ENCODE data around the gene HECTD4. TPM values are rescaled to one million over a fixed set of nuclear protein-coding genes. Genes with fewer than 3 reads are reported as not detected.
"Not testable (repeated sequence)": the region's sequence is repeated elsewhere in the genome, so short reads cannot be mapped to it uniquely, and the experiment has no call there.

The HECTD4 gene
- total RNA-seq, 1 donor from 2014 or later: 49.4 TPM

DNA sequence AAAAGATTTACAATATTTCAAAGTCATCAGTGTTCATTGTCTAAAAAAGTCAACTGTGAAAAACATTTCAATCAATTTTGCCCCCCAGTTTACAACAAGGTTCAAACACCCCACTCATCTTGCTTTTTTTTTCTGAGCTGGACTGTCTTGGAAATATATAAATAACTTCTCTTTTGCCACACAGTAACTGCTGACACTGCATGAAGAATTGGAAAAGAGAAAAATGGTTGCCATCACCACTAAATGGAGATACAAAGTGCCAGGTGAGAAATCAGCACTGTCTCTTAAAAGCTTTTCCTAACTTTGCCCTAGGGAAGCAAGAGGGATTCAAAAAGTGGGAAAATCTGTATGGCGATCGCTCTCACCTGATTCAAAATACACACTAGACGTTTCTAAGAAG is 155.5 kb downstream of the HECTD4 start:
- Mint-ChIP-seq H3K4me1 (no peaks in the 10 kb centered on the region), H3K36me3 (ENCODE audit: low read depth) (peaks cover 3% of the 10 kb centered on the region), H3K9me3 (no peaks in the 10 kb centered on the region), H3K27me3 (ENCODE audit: low read depth) (no peaks in the 10 kb centered on the region), H3K27ac (ENCODE audit: unreplicated experiment) (no peak overlapping the region), H3K4me3 (no peak overlapping the region)
- TF ChIP-seq, protein P1, sequence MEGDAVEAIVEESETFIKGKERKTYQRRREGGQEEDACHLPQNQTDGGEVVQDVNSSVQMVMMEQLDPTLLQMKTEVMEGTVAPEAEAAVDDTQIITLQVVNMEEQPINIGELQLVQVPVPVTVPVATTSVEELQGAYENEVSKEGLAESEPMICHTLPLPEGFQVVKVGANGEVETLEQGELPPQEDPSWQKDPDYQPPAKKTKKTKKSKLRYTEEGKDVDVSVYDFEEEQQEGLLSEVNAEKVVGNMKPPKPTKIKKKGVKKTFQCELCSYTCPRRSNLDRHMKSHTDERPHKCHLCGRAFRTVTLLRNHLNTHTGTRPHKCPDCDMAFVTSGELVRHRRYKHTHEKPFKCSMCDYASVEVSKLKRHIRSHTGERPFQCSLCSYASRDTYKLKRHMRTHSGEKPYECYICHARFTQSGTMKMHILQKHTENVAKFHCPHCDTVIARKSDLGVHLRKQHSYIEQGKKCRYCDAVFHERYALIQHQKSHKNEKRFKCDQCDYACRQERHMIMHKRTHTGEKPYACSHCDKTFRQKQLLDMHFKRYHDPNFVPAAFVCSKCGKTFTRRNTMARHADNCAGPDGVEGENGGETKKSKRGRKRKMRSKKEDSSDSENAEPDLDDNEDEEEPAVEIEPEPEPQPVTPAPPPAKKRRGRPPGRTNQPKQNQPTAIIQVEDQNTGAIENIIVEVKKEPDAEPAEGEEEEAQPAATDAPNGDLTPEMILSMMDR (conservative IDR thresholded peaks at IDR 0.05): no peak
- DNase-seq (ENCODE audit: low read depth, low spot score): no peak

DNA sequence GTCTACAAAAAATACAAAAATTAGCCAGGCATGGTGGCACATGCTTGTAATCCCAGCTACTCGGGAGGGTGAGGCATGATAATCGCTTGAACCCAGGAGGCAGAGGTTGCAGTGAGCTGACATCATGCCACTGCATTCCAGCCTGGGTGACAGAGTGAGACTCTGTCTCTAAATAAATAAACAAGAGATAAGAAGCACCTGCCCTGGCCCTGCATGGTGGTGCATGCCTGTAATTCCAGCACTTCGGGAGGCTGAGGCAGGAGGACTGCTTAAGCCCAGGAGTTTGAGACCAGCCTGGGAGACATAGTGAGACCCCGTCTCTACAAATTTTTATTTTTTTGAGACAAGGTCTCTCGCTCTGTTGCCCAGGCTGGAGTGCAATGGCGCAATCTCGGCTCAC is 161.6 kb downstream of the HECTD4 start:
- H3K27me3 Mint-ChIP-seq (ENCODE audit: low read depth); H3K27ac Mint-ChIP-seq (ENCODE audit: unreplicated experiment); H3K36me3 Mint-ChIP-seq (ENCODE audit: low read depth); DNase-seq (ENCODE audit: low read depth, low spot score); H3K4me3 Mint-ChIP-seq; H3K4me1 Mint-ChIP-seq; H3K9me3 Mint-ChIP-seq: not testable (repeated sequence)

DNA sequence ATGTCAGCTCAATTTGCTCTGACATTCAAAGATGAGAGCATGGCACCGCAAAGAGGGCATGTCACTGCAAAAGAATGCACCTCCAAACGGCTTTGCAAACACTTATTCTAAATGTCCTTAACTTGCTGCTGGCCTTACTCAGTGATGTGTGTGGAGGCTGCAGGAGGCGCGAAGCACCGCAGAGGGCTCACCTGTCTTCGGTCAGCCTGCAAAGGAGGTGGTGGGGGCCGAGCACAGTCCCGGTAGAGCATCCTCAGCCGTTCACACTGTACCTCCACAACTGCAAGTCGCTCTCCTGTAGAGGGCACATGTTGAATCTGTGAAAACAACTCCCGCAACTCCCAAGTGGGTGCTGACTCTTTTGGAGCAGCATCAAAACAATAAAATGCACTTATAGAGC is 163.0 kb downstream of the HECTD4 start:
- TF ChIP-seq, protein P1 (conservative IDR thresholded peaks at IDR 0.05): no peak

DNA sequence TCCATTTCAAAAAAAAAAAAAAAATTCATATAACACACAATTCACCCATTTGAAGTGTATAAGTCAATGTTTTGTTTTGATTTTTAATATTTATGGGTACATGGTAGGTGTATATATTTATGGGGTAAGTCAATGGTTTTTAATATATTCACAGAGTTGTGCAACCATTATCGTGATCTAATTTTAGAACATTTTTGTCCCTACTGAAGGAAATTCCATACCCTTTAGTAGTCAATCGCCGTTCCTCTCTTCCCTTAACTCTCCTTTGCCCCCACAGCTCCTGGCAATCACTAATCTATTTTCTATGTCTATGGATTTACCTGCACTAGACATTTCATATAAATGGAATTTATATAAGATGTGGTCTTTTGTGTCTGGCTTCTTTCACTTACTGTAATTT is 164.1 kb downstream of the HECTD4 start:
- no peaks in the 10 kb centered on the region for H3K27me3 Mint-ChIP-seq (ENCODE audit: low read depth)
- H3K27ac Mint-ChIP-seq (ENCODE audit: unreplicated experiment): no peak overlapping the region
- H3K4me1 Mint-ChIP-seq: no peaks in the 10 kb centered on the region
- no peaks in the 10 kb centered on the region for H3K9me3 Mint-ChIP-seq
- TF ChIP-seq, protein P1 (conservative IDR thresholded peaks at IDR 0.05): no peak
- DNase-seq (ENCODE audit: low read depth, low spot score): no peak
- H3K36me3 Mint-ChIP-seq (ENCODE audit: low read depth): no peaks in the 10 kb centered on the region
- no peak overlapping the region for H3K4me3 Mint-ChIP-seq

More for the DNA sequence above, 163.0 kb downstream of the HECTD4 start:
- Mint-ChIP-seq H3K4me1 (no peaks in the 10 kb centered on the region), H3K27ac (ENCODE audit: unreplicated experiment) (no peak overlapping the region), H3K36me3 (ENCODE audit: low read depth) (no peaks in the 10 kb centered on the region), H3K4me3 (no peak overlapping the region), H3K9me3 (no peaks in the 10 kb centered on the region), H3K27me3 (ENCODE audit: low read depth) (no peaks in the 10 kb centered on the region)
- DNase-seq (ENCODE audit: low read depth, low spot score): no peak

DNA sequence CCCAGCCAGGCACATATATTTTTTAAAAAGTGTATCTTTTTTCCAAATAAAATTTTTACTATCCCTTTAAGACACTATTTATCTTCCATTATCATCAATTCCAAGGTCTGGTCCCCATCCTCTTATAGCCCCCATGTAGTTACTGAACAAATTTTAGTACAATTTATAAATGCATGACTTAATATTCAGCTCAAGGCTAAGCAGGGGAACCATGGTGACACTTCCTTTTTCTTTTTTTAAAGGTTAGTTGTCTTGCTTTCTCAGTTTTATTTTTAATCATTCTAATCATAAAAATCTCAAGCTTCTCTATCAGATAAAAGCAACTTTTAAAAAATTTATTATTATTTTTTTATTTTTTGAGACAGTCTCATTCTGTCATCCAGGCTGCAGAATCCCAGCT is 164.6 kb downstream of the HECTD4 start:
- H3K36me3 Mint-ChIP-seq (ENCODE audit: low read depth): no peaks in the 10 kb centered on the region
- no peaks in the 10 kb centered on the region for H3K27me3 Mint-ChIP-seq (ENCODE audit: low read depth)
- no peak overlapping the region for H3K4me3 Mint-ChIP-seq
- no peak for DNase-seq (ENCODE audit: low read depth, low spot score)
- H3K4me1 Mint-ChIP-seq: no peaks in the 10 kb centered on the region
- H3K27ac Mint-ChIP-seq (ENCODE audit: unreplicated experiment): no peak overlapping the region
- TF ChIP-seq, protein P1 (conservative IDR thresholded peaks at IDR 0.05): no peak
- H3K9me3 Mint-ChIP-seq: no peaks in the 10 kb centered on the region

DNA sequence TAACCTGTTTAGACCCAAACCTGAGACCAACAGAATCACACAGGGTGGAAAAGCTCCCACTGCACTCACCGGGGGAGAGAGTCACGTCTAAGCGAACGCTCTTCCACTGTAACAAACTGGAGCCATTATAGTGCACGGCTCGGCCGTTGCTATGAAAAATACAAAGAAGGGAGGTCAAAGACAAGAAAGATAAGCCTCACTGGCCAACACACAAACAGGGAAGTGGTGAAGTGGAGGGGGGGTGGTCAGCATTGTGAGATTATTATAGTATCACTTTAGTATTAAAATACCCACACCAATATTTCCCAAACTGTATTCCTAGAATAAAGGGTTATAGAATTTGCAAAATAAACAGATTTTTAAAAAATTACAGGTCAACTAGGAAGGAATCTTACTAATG is 166.0 kb downstream of the HECTD4 start:
- no peak for DNase-seq (ENCODE audit: low read depth, low spot score)
- no peaks in the 10 kb centered on the region for H3K27me3 Mint-ChIP-seq (ENCODE audit: low read depth)
- H3K36me3 Mint-ChIP-seq (ENCODE audit: low read depth): peaks cover 11% of the 10 kb centered on the region
- H3K4me3 Mint-ChIP-seq: no peak overlapping the region
- H3K27ac Mint-ChIP-seq (ENCODE audit: unreplicated experiment): no peak overlapping the region
- TF ChIP-seq, protein P1 (conservative IDR thresholded peaks at IDR 0.05): no peak
- no peaks in the 10 kb centered on the region for H3K9me3 Mint-ChIP-seq
- no peaks in the 10 kb centered on the region for H3K4me1 Mint-ChIP-seq

Data from neural crest cell (in vitro differentiated cells).